Measurements from ENCODE around the gene CDV3. TPM values are rescaled to one million over a fixed set of nuclear protein-coding genes. Genes with fewer than 3 reads are reported as not detected.
A peak's percentile ranks its signal among the peaks of the same experiment; 100 is the strongest.
"Not testable (repeated sequence)": the region's sequence is repeated elsewhere in the genome, so short reads cannot be mapped to it uniquely, and the experiment has no call there.

CDV3 gene, protein sequence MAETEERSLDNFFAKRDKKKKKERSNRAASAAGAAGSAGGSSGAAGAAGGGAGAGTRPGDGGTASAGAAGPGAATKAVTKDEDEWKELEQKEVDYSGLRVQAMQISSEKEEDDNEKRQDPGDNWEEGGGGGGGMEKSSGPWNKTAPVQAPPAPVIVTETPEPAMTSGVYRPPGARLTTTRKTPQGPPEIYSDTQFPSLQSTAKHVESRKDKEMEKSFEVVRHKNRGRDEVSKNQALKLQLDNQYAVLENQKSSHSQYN
- 94.5 and 96.8 TPM in 2 replicates for total RNA-seq (2014; rRNA removed; shearing (Covaris generic))

DNA sequence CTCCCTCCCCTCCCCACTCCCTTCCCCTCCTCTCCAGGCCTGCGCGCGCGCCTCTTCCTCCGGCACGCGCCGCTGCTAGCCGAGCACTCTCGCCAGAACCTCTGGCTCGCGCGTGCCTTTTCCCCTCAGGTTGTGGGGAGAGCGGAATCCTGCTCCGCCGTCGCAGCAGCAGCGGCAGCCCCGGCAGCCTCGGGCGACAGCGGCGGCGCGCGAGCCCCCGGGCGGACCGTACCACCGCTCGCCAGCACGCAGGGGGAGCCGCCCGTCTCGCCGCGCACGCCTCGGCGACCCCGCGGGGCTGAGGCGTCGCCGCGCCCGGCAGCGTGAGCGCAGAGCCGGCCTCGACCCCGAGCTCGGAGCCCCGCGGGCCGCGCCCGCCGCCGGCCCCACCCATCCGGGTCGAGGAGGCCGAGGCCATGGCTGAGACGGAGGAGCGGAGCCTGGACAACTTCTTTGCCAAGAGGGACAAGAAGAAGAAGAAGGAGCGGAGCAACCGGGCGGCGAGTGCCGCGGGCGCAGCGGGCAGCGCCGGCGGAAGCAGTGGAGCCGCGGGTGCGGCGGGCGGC lies at the start of gene CDV3:
Gene CDV3 (plus strand): TSS at position 58 of the 566 bp plus-strand sequence. CDS start 359 bp downstream, at position 417.
- DNase-seq (ENCODE audit: low read depth): no peak

DNA sequence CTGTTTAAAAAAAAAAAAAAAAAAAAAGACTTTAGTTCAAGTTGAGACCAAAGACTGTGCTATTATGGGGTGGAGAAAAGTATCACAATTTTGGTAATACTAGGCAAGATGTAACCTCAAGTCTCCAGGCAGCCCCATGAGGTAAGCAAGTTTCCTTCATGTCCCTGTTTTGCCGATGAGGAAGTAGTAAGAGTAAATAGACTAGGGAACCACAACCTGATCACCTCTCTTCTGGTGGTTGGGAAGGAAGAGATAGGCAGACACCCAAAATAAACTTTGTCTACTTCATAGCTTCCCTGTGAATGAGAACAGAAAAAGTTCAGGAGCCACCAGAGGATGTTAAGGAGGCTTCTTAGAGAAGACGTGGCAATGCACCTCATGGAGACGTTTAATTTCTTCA lies 49.7 kb upstream of the CDV3 start:
- DNase-seq (ENCODE audit: low read depth): not testable (repeated sequence)

GRCh38 chr3:133525435-133525834 lies 48.1 kb upstream of the CDV3 start:
- DNase-seq (ENCODE audit: low read depth): no peak

DNA sequence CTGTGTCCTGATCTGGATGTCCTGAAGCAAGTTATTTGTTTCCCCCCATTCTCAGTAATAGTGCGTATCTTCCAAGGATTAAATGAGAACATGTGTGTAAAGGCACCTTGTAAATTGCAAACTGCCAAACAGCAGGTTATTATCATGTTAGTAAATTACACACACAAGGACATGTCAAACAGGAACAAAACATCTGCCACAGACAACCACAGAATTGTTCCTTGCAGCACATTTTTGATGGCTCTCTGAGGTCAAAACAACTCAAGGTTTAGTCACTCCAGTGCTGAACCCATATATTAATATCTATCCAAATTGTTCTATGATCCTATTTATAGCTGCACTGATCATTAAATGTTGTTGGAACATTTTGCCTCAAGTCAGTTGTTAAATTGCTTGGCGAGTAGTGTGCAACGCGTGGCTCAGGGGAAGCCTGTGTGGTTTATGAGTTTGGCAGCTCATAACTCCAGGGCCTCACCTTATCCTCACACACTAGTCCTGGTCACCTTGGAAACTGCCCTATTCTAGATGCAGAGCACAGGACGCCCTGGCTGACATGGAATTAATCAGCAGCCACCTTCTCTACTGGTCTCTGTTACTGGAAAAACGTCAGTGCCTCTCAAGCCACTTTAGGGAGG lies 46.3 kb upstream of the CDV3 start:
- no peak for DNase-seq (ENCODE audit: low read depth)

DNA sequence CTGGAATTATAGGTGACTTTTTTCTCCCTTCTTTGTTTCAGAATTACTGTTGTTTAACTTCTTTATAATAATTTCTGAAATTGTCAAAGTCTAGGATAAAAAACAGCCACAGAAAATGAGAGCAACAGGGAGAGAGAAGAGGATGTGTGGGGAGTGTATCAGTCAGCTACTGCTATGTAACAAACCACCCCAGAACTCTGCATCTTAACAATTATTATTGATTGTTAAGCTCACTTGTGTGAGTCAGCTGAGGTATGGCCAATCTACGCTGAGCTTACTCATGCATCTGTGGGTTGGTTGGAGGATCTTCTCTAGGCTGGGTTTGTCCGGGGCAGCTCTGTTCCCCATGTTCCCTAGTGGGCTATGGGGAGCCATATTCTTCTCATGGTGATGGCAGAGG lies 43.7 kb upstream of the CDV3 start:
- DNase-seq (ENCODE audit: low read depth): no peak

- DNase-seq (ENCODE audit: low read depth): peak; percentile 77
Observed at GRCh38 chr3:133531981-133532380, 41.5 kb upstream of the CDV3 start.

DNA sequence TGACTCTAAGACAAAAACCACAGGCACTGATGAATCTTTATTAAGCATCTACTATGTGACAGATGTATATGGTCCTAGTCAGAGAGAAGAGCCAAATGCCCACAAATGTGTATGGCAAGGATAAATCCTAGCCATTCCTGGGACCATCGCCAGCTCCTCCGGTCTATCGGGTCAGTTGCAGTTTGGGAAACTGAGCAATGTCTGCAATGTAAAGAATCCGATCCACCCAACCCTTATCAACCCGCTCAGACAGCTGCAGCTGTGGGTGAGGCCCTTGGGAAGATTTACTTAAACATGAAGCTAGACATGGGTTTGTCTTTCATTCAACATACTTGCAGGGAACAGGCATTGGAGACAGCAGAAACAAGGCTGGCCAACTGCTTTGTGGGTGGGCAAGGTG lies 40.5 kb upstream of the CDV3 start:
- DNase-seq (ENCODE audit: low read depth): no peak

DNA sequence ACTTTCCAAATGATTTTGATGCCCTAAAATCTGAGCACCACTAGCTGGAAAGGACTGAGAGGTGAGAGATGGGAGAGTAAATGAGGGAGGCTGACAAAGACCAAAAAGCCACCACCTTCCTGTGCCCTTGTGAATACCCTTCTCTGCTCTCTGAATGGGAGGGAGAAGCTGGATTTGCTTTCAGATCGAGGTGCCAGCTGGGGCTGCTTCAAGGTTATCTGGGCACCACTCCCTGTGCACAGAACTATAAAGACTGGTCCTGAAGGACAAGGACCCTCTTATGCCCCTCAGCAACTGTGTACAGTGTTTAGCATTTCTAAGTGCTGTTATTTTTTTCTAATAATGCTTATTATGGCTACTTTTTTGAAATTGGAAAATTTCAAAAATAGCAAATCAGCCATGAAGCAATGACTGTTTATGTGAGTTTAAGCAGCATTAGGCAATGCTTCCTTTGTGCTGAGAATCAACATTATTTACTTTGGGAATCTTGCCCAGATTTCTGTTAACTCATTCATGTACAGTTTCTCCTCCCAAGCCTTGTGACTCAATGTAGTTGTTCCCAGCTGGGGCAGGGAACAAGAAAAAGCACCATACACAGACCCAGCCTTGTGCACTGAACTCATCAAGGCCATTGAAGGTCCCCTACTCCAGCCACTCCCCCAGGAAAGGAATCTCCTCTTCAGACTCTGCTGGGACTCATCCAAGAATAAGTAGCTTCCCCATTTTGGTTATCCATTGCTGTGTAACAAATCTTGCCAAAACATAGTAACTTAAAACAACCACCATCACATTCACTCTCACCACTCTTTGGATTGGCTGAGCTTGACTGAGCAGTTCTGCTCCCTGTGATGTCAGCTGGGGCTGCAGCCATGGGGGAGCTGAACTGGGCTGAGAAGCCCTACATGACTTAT lies 37.3 kb upstream of the CDV3 start:
- DNase-seq (ENCODE audit: low read depth): peak; percentile 83

DNA sequence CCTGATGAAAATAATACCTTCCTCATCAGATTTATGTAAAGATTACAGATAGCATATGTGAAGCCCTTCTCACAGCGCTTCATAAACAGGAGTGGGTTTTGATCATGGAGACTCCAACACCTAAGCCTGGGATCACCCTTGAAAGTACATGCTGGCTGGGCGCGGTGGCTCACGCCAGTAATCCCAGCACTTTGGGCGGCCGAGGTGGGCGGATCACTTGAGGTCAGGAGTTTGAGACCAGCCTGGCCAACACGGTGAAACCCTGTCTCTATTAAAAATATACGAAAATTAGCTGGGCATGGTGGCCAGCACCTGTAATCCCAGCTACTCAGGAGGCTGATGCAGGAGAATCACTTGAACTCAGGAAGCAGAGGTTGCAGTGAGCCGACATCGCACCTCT lies 36.4 kb upstream of the CDV3 start:
- not testable (repeated sequence) for DNase-seq (ENCODE audit: low read depth)

GRCh38 chr3:133538154-133538553 lies 35.3 kb upstream of the CDV3 start:
- no peak for DNase-seq (ENCODE audit: low read depth)

DNA sequence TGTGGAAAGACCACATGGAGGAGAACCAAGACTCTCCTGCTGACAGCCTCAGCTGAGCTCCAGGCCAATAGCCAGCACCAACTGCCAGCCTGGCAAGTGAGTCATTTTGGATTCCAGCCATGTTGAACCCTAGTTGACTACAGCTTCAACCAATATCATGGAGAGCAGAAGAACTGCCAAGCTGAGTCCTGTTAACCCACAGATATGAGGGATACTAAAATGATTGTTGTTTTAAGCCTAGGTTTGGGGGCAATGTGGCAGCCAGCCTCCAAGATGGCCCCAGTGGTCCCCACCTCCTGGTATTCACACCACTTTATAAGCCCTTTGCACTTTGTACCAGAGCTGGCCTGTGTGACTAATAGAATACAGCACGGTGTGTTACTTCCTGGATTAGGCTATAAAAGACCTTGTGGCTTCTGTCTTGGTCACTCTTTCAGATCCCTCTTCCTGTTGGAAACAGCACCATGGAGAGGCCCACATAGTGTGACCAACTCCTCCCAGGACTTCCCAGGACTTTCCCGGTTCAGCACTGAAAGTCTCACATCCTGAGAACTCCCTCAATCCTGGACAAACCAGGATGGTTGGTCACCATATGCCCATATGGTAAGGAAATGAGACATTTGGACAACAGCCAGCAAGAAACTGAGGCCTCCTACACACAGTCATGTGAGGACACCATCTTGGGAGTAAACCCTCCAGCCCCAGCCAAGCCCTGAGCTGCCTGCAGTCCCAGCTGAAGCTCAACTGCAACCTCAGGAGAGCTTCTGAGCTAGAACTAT lies 32.4 kb upstream of the CDV3 start:
- DNase-seq (ENCODE audit: low read depth): peak; percentile 96

- DNase-seq (ENCODE audit: low read depth): no peak
Observed at GRCh38 chr3:133542871-133543270, 30.6 kb upstream of the CDV3 start.

- not testable (repeated sequence) for DNase-seq (ENCODE audit: low read depth)
Observed at GRCh38 chr3:133544983-133545382, 28.5 kb upstream of the CDV3 start.

DNA sequence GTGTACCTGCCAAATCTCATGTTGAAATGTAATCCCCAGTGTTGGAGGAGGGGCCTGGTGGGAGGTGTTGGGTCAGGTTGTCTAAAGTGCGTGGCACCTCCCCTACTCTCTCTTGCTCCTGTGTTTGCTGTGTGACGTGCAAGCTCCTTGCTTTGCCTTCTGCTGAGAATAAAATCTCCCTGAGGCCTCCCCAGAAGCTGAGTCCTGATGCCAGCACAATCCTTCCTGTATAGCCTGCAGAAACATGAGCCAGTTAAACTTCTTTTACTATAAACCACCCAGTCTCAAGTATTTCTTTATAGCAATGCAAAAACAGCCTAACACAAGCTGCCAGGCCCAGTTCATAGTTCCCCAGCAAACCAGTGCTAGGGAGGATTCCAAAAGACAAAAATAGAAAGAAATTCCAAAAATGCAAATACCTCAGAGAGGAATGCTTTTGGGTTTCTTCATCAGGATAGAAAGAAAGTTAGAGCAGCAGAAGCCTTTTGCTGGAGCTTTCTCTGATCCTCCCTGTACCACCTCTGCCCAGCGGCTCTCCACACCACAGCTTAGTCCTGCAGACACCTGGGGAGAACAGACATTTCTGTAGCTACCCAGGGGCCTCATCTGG lies 25.9 kb upstream of the CDV3 start:
- peak; percentile 62 for DNase-seq (ENCODE audit: low read depth)

- peak; percentile 62 for DNase-seq (ENCODE audit: low read depth)
Observed at GRCh38 chr3:133548090-133548489, 25.4 kb upstream of the CDV3 start.

GRCh38 chr3:133549565-133549964 lies 23.9 kb upstream of the CDV3 start:
- DNase-seq (ENCODE audit: low read depth): no peak

DNA sequence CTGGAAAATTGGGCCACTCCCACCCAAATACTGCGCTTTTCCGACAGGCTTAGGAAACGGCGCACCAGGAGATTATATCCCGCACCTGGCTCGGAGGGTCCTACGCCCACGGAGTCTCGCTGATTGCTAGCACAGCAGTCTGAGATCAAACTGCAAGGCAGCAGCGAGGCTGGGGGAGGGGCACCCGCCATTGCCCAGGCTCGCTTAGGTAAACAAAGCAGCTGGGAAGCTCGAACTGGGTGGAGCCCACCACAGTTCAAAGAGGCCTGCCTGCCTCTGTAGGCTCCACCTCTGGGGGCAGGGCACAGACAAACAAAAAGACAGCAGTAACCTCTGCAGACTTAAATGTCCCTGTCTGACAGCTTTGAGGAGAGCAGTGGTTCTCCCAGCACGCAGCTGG lies 21.9 kb upstream of the CDV3 start:
- not testable (repeated sequence) for DNase-seq (ENCODE audit: low read depth)

- no peak for DNase-seq (ENCODE audit: low read depth)
Observed at GRCh38 chr3:133561679-133562078, 11.8 kb upstream of the CDV3 start.

DNA sequence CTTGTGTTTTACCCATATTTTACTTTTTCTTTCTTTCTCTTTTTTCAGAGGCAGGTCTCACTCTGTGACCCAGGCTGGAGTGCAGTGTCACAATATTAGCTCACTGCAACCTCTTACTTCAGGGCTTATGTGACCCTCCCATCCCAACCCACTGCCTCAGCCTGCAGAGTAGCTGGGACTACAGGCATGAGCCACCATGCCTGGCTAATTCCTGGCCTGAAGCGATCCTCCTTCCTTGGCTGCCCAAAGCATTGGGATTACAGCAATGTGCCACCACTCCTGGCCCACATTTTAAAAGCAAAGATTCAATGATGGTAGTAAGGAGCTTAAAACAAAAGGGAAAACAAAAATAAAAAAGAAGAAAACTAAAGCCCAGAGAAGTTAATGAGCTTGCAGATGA lies 11.1 kb upstream of the CDV3 start:
- no peak for DNase-seq (ENCODE audit: low read depth)

DNA sequence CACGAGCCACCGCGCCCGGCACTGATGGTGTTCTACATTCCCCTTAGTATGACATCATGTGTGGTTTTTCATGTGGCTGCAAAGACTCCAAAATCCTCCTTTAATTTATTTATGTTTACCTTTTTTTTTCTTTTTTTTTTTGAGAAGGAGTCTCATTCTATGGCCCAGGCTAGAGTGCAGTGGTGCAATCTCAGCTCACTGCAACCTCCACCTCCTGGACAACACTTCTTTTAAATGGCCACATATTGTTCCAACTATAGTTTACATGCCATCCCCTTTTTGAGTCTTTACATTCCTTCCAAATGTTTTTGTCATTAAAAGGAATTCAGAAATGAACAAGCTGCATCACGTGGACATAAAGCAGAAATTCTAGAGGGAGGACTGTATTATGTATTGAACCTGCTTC lies 10.3 kb upstream of the CDV3 start:
- no peak for DNase-seq (ENCODE audit: low read depth)

DNA sequence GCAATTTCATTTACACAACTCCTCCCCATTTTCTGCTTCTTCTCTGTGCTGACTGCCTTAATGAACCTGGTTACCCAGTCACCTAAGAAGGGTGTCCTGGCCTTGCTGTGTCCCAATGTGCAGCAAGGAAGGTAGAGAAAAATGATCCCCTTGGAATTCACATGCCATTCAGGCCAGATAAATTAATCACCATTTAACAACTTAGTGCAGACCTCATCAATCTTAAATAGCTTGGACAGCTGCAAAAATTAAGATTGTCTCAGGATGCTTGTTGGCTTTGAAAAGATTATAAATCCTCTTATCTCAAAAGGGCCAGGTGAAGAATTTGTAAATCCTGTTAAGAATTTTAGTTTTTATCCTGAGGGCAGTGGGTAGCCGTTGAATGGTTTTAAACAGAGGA lies 9.7 kb upstream of the CDV3 start:
- no peak for DNase-seq (ENCODE audit: low read depth)
